ENCODE results near the gene FRYL.

GRCh38 chr4:48669086-48669485 is 111.0 kb downstream of the FRYL start:
- TF ChIP-seq EZH2 (IDR thresholded peaks at IDR 0.05; ENCODE audit: low read depth) (no peak), CTCF (conservative IDR thresholded peaks at IDR 0.05) (no peak)

Data from PC-9 (cell line).